SU-DHL-6 (cell line): ENCODE results near the gene BAIAP2L2.

Experiments used
- EZH2phosphoT487 ChIP-seq: fragments of 200-600 bp; sonication (generic), shearing (Covaris generic); conservative IDR thresholded peaks from 2 replicates; pipeline ENCODE4 v1.6.1; 2018; ENCODE audit warnings: mild to moderate bottlenecking, antibody characterized with exemption, low read length, moderate library complexity, mixed read lengths
- TF ChIP-seq, protein P1 (sequence below): fragments of 200-600 bp; sonication (generic); IDR thresholded peaks from one replicate; pipeline ENCODE4 v1.5.1; 2017; ENCODE audit warnings: antibody characterized with exemption, mild to moderate bottlenecking, low read length, moderate library complexity; ENCODE audit not compliant: insufficient read depth, poor library complexity, severe bottlenecking

DNA sequence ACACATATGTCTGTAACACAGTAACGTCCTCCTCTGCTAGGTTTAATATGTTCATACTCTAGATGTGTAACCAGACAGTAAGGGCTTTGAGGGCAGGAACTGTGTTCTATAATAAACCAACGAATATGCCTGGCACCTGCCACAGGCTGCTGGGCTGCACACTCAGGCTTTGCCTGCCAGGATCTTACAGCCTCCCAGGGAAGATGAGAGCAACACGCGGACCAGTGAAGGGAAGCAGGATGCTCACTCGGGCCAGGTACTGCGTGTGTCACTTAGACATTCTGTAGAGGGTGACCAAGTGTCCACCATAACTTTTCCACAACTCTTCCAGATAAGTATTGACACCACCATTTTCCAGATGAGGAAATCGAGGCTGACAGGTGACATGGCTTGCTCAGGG is 21.7 kb upstream of the BAIAP2L2 start:
- TF ChIP-seq, protein P1, sequence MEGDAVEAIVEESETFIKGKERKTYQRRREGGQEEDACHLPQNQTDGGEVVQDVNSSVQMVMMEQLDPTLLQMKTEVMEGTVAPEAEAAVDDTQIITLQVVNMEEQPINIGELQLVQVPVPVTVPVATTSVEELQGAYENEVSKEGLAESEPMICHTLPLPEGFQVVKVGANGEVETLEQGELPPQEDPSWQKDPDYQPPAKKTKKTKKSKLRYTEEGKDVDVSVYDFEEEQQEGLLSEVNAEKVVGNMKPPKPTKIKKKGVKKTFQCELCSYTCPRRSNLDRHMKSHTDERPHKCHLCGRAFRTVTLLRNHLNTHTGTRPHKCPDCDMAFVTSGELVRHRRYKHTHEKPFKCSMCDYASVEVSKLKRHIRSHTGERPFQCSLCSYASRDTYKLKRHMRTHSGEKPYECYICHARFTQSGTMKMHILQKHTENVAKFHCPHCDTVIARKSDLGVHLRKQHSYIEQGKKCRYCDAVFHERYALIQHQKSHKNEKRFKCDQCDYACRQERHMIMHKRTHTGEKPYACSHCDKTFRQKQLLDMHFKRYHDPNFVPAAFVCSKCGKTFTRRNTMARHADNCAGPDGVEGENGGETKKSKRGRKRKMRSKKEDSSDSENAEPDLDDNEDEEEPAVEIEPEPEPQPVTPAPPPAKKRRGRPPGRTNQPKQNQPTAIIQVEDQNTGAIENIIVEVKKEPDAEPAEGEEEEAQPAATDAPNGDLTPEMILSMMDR, result no peak
- no peak for TF ChIP-seq EZH2phosphoT487
